GM13977 (cell line): ENCODE results near the gene DHDH.
"Not testable (repeated sequence)": the region's sequence is repeated elsewhere in the genome, so short reads cannot be mapped to it uniquely, and the experiment has no call there.

Experiments
- DNase-seq: peaks from one replicate; pipeline ENCODE4 v3.0.0; 2012; ENCODE audit warnings: low spot score
- in situ Hi-C: fragments of 300-500 bp; cut with MboI; formaldehyde crosslinking; loops from one replicate; pipeline ENCODE4 v1.12.0; 2022; ENCODE audit warnings: low sequenced_read_pairs, low pct_unique_long_range_greater_than_20kb, mixed read lengths, inconsistent platforms; ENCODE audit not compliant: unreplicated experiment
- TF ChIP-seq, protein P1 (sequence below): IDR thresholded peaks from 2 replicates; pipeline ENCODE4 v1.5.1; 2012; ENCODE audit warnings: mild to moderate bottlenecking, control low read depth; ENCODE audit not compliant: insufficient read depth; ENCODE audit errors: extremely low read depth, missing control alignments

DHDH gene

DNA sequence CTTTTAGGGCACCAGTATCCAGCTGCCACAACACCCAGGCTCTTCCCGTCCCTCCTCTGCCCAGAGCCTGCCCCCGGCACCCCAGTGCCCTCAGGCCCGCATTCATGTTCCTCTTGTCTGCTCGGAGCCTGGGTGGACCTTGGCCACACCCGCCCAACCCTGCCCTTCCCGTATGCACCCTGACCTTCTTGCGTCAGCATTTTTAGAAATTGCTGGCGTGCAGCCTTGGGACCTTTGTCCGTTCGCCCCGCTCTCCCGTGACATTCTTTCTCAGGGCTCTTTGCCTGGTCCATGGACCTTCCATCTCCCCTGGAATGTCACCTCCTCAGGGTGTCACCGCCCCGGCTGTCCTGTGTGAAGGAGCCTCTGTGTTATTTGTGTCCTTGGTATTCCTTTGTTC, 25.8 kb upstream of the DHDH start:
- in situ Hi-C loops, result no loop called here
- TF ChIP-seq, protein P1, sequence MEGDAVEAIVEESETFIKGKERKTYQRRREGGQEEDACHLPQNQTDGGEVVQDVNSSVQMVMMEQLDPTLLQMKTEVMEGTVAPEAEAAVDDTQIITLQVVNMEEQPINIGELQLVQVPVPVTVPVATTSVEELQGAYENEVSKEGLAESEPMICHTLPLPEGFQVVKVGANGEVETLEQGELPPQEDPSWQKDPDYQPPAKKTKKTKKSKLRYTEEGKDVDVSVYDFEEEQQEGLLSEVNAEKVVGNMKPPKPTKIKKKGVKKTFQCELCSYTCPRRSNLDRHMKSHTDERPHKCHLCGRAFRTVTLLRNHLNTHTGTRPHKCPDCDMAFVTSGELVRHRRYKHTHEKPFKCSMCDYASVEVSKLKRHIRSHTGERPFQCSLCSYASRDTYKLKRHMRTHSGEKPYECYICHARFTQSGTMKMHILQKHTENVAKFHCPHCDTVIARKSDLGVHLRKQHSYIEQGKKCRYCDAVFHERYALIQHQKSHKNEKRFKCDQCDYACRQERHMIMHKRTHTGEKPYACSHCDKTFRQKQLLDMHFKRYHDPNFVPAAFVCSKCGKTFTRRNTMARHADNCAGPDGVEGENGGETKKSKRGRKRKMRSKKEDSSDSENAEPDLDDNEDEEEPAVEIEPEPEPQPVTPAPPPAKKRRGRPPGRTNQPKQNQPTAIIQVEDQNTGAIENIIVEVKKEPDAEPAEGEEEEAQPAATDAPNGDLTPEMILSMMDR, result no peak
- no peak for DNase-seq

DNA sequence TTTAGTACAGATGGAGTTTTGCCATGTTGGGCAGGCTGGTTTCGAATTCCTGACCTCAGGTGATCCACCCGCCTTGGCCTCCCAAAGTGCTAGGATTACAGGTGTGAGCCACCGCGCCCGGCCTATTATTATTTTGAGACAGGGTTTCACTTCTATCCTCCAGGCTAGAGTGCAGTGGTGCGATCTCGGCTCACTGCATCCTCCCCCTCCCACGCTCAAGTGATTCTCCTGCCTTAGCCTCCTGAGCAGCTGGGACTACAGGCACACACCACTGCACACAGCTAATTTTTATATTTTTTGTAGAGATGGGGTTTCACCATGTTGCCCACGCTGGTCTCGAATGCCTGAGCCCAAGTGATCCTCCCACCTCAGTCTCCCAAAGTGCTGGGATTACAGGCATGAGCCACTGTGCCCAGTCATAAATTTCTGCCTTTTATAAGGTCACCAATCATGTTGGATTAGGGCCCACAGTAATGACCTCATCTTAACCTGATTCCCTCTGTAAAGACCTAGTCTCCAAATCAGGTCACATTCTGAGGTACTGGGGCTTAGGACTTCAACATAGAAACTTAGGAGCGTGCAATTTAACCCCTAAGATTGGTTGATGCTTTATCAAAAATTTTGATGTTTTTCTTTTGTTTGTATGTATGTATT, 23.9 kb upstream of the DHDH start:
- DNase-seq, in situ Hi-C loops: not testable (repeated sequence)

DNA sequence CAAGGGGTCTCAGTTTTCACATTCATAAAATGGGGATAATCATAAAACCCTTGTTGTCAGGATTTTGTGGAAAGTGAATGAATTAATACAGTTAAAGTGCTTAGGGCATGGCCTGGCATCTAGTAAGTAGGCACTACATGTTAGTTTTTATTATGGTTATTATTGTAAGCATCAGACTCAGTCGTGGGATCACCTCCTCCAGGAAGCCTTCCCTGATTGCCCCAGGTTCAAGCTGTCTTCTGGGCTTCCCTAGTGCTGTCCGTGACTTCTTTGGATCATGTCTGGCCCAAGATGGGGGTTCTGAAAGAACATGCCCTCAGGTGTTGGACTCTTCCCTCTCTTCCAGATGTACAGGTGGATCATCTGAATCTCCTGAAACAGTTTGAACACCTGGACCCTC, 22.7 kb upstream of the DHDH start:
- TF ChIP-seq, protein P1, result no peak
- in situ Hi-C loops, result no loop called here
- DNase-seq, result no peak

DNA sequence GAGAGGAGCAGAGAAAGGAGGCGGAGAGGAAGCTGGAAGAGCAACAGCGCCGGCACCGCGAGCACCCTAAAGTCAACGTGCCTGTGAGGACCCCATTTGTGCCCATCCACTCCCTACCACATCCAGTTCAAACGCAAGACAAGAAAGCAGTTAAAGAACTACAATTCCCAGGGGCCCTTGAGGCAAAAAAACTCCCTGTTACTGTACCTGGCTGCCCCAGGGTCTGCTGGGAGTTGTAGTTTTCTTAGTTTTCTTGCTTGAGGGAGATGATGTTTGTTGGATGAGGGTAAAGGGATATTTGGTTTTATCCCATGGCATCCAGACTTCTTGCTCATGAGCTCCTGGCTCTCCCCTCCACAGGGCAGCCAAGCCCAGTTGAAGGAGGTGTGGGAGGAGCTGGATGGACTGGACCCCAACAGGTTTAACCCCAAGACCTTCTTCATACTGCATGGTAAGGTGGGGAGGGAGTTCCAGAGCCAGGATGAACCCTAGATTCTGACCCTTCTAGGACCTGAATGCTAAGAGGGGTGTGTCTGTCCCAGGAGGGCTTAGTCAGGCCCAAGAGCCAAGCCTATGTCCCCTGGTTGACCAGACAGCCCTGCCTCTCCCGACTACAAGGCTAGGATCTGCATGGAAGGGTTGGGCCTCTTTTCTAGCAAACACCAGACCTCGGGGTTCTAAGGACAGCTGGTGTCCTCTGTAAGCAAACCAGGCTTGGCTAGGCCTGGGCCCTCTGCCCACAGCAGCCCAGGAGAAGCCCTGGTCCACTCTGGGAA, 20.2 kb upstream of the DHDH start:
- in situ Hi-C loops, result no loop called here
- no peak for DNase-seq
- TF ChIP-seq, protein P1, result no peak

DNA sequence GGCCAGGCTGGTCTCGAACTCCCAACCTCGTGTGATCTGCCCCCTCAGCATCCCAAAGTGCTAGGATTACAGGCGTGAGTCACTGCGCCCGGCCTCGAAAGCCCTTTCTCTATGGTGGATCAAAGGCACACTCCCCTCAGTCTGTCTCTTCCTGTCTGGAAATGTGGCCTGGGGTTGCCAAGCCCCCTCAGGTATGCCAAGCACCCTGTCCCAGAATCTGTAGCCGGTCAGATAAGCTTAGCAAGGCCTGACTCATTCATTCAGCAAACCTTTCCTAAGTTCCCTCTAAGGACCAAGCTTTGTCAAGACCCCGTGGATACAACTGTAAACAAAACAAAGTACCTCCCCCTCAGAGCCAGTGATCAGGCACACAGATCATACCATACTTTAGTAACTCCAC, 19.3 kb upstream of the DHDH start:
- in situ Hi-C loops, result no loop called here
- TF ChIP-seq, protein P1, result no peak
- DNase-seq, result no peak

DNA sequence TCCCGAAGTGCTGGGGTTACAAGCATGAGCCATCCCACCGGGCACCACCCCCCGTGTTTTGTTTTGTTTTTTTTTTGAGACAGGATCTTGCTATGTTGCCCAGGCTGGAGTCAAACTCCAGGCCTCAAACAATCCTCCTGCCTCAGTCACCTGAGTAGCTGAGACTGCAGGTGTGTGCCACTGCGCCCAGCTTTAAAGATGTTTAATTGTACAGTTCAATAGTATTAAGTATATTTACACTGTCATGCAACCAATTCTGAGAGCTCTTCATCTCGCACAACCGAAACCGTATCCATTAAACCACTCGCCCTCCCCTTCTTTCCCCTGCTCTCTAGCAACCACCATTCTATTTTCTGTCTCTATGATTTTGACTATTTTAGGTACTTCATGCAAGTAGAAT, 17.7 kb upstream of the DHDH start:
- in situ Hi-C loops, result no loop called here
- DNase-seq, result no peak
- TF ChIP-seq, protein P1, result no peak

DNA sequence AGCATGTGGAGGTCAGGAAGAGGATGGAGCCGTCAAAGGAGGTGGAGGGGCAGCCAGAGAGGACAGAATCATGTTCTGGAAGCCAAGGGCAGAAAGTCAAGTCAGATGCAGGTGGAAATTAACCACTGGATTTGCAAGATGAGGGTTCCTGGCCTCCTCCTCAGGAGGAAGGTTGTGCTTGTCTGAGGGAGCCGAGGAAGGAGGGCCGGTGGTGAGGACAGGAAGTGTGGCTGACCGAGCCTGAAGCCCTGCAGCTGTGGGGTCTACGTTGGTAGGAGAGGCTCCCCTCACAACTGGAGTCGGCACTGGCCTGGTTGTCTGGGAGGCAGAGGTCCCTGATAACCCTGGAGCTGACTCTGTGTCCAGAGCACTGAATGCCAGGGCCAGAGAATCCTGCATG, 15.4 kb upstream of the DHDH start:
- no peak for DNase-seq
- TF ChIP-seq, protein P1, result no peak
- in situ Hi-C loops, result no loop called here
